GM13977 (cell line): Measurements from ENCODE around the gene CLNK.
A peak's percentile ranks its signal among the peaks of the same experiment; 100 is the strongest.

Source experiments
- DNase-seq: peaks from one replicate; pipeline ENCODE4 v3.0.0; 2012; ENCODE audit warnings: low spot score
- in situ Hi-C: fragments of 300-500 bp; cut with MboI; formaldehyde crosslinking; loops from one replicate; pipeline ENCODE4 v1.12.0; 2022; ENCODE audit warnings: low sequenced_read_pairs, low pct_unique_long_range_greater_than_20kb, mixed read lengths, inconsistent platforms; ENCODE audit not compliant: unreplicated experiment
- TF ChIP-seq, protein P1 (sequence below): IDR thresholded peaks from 2 replicates; pipeline ENCODE4 v1.5.1; 2012; ENCODE audit warnings: mild to moderate bottlenecking, control low read depth; ENCODE audit not compliant: insufficient read depth; ENCODE audit errors: extremely low read depth, missing control alignments

CLNK gene

DNA sequence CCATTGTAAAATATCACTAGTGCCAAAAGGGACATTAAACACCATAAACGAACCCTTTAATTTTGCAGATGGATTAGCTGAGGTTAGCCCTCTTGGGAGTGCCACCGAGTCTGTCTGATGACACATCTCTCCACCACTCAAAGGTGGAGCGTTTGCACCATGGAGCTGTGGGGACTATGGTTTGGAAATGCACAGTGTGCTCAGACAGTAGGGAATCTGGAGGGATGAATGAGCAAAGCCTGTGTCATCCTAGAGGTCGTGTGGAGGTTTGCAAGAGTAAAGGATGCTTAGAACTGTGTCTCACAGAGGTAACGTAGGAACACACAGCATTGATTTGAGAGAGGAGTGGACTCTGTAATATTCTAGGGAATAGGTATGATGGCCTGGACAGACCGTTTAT is 93.7 kb downstream of the CLNK start:
- in situ Hi-C loops, result no loop called here
- no peak for DNase-seq
- TF ChIP-seq, protein P1, sequence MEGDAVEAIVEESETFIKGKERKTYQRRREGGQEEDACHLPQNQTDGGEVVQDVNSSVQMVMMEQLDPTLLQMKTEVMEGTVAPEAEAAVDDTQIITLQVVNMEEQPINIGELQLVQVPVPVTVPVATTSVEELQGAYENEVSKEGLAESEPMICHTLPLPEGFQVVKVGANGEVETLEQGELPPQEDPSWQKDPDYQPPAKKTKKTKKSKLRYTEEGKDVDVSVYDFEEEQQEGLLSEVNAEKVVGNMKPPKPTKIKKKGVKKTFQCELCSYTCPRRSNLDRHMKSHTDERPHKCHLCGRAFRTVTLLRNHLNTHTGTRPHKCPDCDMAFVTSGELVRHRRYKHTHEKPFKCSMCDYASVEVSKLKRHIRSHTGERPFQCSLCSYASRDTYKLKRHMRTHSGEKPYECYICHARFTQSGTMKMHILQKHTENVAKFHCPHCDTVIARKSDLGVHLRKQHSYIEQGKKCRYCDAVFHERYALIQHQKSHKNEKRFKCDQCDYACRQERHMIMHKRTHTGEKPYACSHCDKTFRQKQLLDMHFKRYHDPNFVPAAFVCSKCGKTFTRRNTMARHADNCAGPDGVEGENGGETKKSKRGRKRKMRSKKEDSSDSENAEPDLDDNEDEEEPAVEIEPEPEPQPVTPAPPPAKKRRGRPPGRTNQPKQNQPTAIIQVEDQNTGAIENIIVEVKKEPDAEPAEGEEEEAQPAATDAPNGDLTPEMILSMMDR, result no peak

DNA sequence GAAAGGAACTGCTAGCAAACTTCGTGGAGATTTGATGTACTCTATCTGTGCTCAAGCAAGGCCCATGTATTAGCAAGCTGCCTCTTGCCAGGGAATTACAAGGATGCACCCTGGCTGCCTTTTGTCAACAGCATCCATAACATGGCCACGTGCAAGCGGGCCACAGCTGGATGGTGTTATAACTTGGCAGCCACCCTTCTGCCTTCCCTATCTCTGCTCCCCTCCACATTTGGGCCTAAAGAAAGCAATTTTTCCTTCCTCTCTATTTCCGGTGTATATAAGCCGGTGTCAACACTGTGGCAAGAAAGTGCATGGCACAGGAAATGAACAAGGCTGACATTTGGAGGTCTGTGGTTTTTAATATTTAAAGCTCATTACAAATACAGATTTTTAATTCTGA is 94.8 kb downstream of the CLNK start:
- TF ChIP-seq, protein P1, result no peak
- in situ Hi-C loops, result loop anchor here (10.0 kb wide), 1 partner anchor 835 kb away; the partner anchor contains the start of gene HS3ST1
- no peak for DNase-seq

DNA sequence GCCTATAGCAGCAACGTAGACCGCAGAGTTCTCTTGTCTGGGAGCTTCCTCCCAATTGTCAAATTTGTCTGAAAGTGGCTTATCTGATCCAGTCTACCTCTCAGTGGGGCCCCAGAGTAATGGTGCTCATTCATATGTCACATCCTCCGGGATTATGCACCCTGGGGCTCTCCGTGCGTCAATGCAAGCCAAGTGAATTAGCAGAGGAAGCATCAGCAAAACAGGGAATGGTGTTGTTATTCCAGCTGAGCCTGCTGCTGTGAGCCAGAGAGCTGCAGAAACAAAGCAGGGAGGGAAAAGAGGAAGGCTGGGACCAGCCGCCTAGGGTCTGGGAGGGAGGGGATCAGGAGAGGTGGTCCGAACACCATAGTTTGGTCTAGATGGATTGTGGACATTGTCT is 95.2 kb downstream of the CLNK start:
- DNase-seq, result no peak
- in situ Hi-C loops, result loop anchor here (10.0 kb wide), 1 partner anchor 835 kb away; the partner anchor contains the start of gene HS3ST1
- TF ChIP-seq, protein P1, result no peak

DNA sequence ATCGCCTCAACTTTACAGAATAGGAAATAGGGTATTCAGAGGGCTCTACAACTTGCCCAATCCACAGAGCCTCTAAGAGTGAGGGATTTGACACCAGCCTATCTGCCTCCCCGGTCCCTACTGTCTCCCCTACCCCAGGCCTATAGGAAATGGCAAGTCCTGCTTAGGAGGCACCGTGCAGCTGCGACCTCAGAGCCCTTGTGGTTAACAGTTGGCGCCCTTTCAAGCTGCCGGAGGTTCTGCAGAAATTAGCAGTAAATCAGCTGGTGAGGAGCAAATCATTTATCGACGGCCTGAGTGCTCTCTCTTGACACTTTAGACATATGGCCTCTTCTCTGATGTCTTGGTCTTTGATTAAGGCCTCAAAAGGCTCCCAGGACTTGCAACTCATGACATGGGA is 96.9 kb downstream of the CLNK start:
- no peak for DNase-seq
- TF ChIP-seq, protein P1, result no peak
- in situ Hi-C loops, result loop anchor here (10.0 kb wide), 1 partner anchor 837 kb away; the partner anchor contains the start of gene HS3ST1

DNA sequence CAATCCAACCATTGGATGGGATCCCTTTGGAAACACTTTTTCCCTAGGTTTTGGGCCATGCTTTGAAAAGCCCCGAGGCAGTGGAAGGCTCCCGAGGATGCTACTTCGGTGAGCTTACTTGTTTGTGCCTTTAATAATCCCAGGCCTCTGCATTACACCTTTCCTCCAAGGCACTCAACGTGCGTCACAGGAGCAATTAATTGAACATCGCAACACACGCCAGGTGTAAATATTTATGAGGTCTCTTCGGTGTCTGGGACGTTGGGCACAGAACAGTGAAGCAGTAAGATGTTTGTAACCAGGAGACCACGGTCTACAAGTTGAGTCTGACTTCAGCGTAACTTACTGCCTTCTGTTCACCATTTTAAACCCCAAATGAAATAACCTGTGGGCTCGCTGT is 97.3 kb downstream of the CLNK start:
- DNase-seq, result no peak
- TF ChIP-seq, protein P1, result no peak
- in situ Hi-C loops, result loop anchor here (10.0 kb wide), 1 partner anchor 838 kb away; the partner anchor contains the start of gene HS3ST1

DNA sequence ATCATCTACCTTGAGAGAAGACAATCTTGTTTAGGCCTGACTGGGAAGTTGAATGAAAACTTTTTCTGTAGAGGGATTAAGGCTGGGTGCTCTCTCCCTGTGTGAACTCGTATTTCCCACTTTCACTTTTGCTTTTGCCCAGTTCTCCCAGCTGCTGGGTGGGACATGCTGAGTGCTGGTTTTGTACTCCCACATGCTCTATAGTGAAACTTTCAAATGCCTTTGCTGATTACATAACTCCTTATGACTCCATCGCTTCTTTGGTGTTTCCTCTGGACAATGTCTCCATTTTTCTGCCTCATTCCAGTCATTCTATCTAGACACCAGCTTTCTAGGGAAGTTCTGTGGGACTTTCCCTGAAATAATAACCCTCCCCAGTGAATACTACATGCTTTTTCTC is 100.5 kb downstream of the CLNK start:
- TF ChIP-seq, protein P1, result no peak
- peak; percentile 40 for DNase-seq
- in situ Hi-C loops, result loop anchor here (10.0 kb wide), 1 partner anchor 841 kb away; the partner anchor contains the start of gene HS3ST1
